Kidney tubule cell (primary cell): ENCODE measurements around the gene METRNL.
A peak's percentile ranks its signal among the peaks of the same experiment; 100 is the strongest.
"Not testable (repeated sequence)": the region's sequence is repeated elsewhere in the genome, so short reads cannot be mapped to it uniquely, and the experiment has no call there.

Experiments used
- DNase-seq: peaks from one replicate; pipeline ENCODE4 v3.0.0-alpha.2; 2018; ENCODE audit warnings: low spot score

METRNL gene

GRCh38 chr17:83053021-83053681, 26.3 kb upstream of the METRNL start:
- no peak for DNase-seq

GRCh38 chr17:83053739-83054451, 25.5 kb upstream of the METRNL start:
- DNase-seq, result no peak

- no peak for DNase-seq
These were observed 24.8 kb upstream of the METRNL start for GRCh38 chr17:83054518-83055125.

- not testable (repeated sequence) for DNase-seq
These were observed 24.2 kb upstream of the METRNL start for GRCh38 chr17:83055176-83055575.

GRCh38 chr17:83055911-83056582, 23.4 kb upstream of the METRNL start:
- peak; percentile 85 for DNase-seq

GRCh38 chr17:83056583-83057396, 22.6 kb upstream of the METRNL start:
- peak; percentile 74 for DNase-seq

GRCh38 chr17:83057397-83057761, 22.0 kb upstream of the METRNL start:
- DNase-seq, result no peak

GRCh38 chr17:83057793-83058265, 21.6 kb upstream of the METRNL start:
- DNase-seq, result no peak

GRCh38 chr17:83058266-83058798, 21.1 kb upstream of the METRNL start:
- peak; percentile 35 for DNase-seq

GRCh38 chr17:83061586-83061985, 17.8 kb upstream of the METRNL start:
- no peak for DNase-seq

- no peak for DNase-seq
These were observed 17.2 kb upstream of the METRNL start for GRCh38 chr17:83062011-83062817.

- no peak for DNase-seq
These were observed 16.4 kb upstream of the METRNL start for GRCh38 chr17:83062818-83063671.

GRCh38 chr17:83064021-83064731, 15.2 kb upstream of the METRNL start:
- no peak for DNase-seq

- peak; percentile 70 for DNase-seq
These were observed 14.4 kb upstream of the METRNL start for GRCh38 chr17:83064732-83065659.

- DNase-seq, result no peak
These were observed 13.5 kb upstream of the METRNL start for GRCh38 chr17:83065660-83066542.

GRCh38 chr17:83066543-83066890, 12.9 kb upstream of the METRNL start:
- not testable (repeated sequence) for DNase-seq
